Heart left ventricle (tissue), 16 donors: ENCODE results near the gene JPT1. TPM values are rescaled to one million over a fixed set of nuclear protein-coding genes. Genes with fewer than 3 reads are reported as not detected.

ENCODE experiments used
- ATAC-seq, 4 donors: fragments of 200-7000 bp; cut with Tn5 transposase; one replicate each; pipeline ENCODE4 v1.9.1; 2020 to 2022; ENCODE audit warnings: moderate library complexity in 4 of 4, mild to moderate bottlenecking in 3 of 4, moderate number of reproducible peaks in 1 of 4
- DNase-seq, 5 donors: peaks; one replicate each; pipeline ENCODE4 v3.0.0-alpha.2; 2020
- H3K27ac ChIP-seq, 12 donors: fragments of 200-600 bp; sonication (generic) in 4 of 12; one replicate each; pipeline versions ENCODE4 v1.5.0 to v1.8.0; 2016 to 2022; ENCODE audit warnings: mild to moderate bottlenecking in 2 of 12
- H3K27me3 ChIP-seq, 9 donors: fragments of 200-600 bp; sonication (generic) in 2 of 9; one replicate each; pipeline versions ENCODE4 v1.5.1 to v1.8.0; 2016 to 2022; ENCODE audit warnings: mild to moderate bottlenecking in 3 of 9
- H3K36me3 ChIP-seq, 9 donors: fragments of 200-600 bp; sonication (generic) in 2 of 9; one replicate each; pipeline versions ENCODE4 v1.5.0 to v1.8.0; 2018 to 2022; ENCODE audit warnings: mild to moderate bottlenecking in 2 of 9
- H3K4me1 ChIP-seq, 12 donors: fragments of 200-600 bp; sonication (generic) in 4 of 12; one replicate each; pipeline versions ENCODE4 v1.5.0 to v1.8.0; 2016 to 2022; ENCODE audit warnings: mild to moderate bottlenecking in 3 of 12
- H3K4me3 ChIP-seq, 12 donors: fragments of 200-600 bp; sonication (generic) in 4 of 12; one replicate each; pipeline versions ENCODE4 v1.5.0 to v1.8.0; 2017 to 2022; ENCODE audit warnings: mild to moderate bottlenecking in 9 of 12, moderate library complexity in 4 of 12
- H3K9me3 ChIP-seq, 12 donors: fragments of 200-600 bp; sonication (generic) in 4 of 12; one replicate each; pipeline versions ENCODE4 v1.5.0 to v1.8.0; 2016 to 2022; ENCODE audit warnings: mild to moderate bottlenecking in 1 of 12
- POLR2A ChIP-seq, 2 donors: fragments of 450-650 bp; IDR thresholded peaks; one replicate each; pipeline ENCODE4 v1.6.1; 2017; ENCODE audit warnings: antibody characterized with exemption in 2 of 2, mild to moderate bottlenecking in 2 of 2, moderate library complexity in 2 of 2
- WGBS, 4 donors: extraction: QIAGEN DNeasy Blood & Tissue Kit in 2 of 4; methylation state at CpG; one replicate each; pipeline versions ENCODE4 v1.1.5 to v1.1.7; 2013 to 2018; 5-methylcytosine and 5-hydroxymethylcytosine counted together
- intact Hi-C, 10 donors: fragments of 100-400 bp; cut with DNase I; formaldehyde crosslinking; loops; one replicate each; pipeline versions ENCODE4 v1.11.1 to v1.14.2; 2022
- polyA plus RNA-seq, 2 donors: library from polyadenylated mRNA; stranded (reverse); fragments of 200-250 nt; gene quantifications; one replicate each; pipeline ENCODE4 v1.2.3, GENCODE V29; 2013
- total RNA-seq, 9 donors: library from RNA; depleted of rRNA in 2 of 9; stranded (reverse); fragments of >200 nt in 2 of 9; fragmentation: NEBNext Ultra II Directional in 3 of 9; extraction: Animal tissue kit (Norgen Biotek cat#: 25700) in 3 of 9; gene quantifications; one replicate each; pipeline versions ENCODE4 v1.1.0 to v1.2.4, GENCODE V29; 2016 to 2023
- TF ChIP-seq, protein P1 (sequence below), 12 donors: fragments of 200-600 bp; sonication (generic) in 4 of 12; IDR thresholded peaks; one replicate each; pipeline versions ENCODE4 v1.5.0 to v1.8.0; 2018 to 2022; ENCODE audit warnings: antibody characterized with exemption in 12 of 12, mild to moderate bottlenecking in 5 of 12
- donor health status: ischemic (EF 13 %, LVEDD 7.1; RV severe dilation, severe dysfunction).
- donor health status: healthy with polysubstance abuse.
- donor health status: DM: no; HTN: yes; CAD: no.
- donor health status: DM: no; HTN: no; CAD: no.
- donor health status: ischemic (EF 25% LVEDD 6.9; RV normal size, moderate dysfunction).
- donor health status: ischemic (EF 25% LVEDD 5.7; RV mildly dilated, moderate dysfunction).
- donor health status: healthy.
- donor health status: DM: yes; HTN: yes; CAD: no.
- donor health status: ischemic (EF 35%, LVEDD 5.7; RV mildly dilated, moderate dysfunction).
- donor health status: nonischemic (EF 11% LVEDD 7.7; RV severe dilation, severe dysfunction).
- donor health status: DM: yes; HTN: yes; CAD: no.
- donor health status: PGD.
- donor health status: ischemic (EF 29% LVEDD 5.4; RV normal size, mild dysfunction).
- donor health status: nonischemic (EF 23%, LVEDD 6.1; RV moderate dilation, normal function).

JPT1 gene
- total and polyA plus RNA-seq, 11 donors, result 10.4 to 68.0 (median 17.6) TPM

DNA sequence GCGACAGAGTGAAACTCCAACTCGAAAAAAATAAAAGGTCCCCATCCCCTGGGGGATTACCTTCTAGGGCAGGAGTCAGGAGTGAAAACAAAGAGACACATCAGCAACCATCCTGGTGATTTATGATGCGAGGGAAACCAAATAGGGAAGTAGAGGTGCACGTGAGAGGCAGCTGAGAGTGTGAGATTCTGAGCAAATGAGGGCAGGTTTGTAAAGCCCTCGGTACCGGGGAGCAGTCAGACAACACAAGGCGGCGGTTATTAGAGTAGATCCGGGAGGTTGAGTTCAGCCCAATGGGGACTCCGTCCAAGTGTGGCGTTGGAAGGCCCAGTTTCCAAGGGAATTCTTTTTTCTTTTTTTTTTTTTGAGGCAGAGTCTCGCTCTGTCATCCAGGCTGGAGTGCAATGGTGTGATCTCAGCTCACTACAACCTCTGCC lies 51.9 kb downstream of the JPT1 start:
- Histone ChIP-seq H3K4me1 (peaks cover 0 to 10% (median 2%) of the 10 kb centered on the region in 12 donors), H3K27ac (no peak overlapping the region), H3K9me3 (no peaks in the 10 kb centered on the region), H3K27me3 (no peaks in the 10 kb centered on the region), H3K4me3 (no peak overlapping the region), H3K36me3 (peaks cover 0 to 37% (median 14%) of the 10 kb centered on the region in 9 donors)
- intact Hi-C loops, result loop anchor here in 1 of 10 donors (5.0 kb wide), 1 partner anchor 40 kb away; no protein-coding TSS in a partner anchor
- no peak for TF ChIP-seq POLR2A (IDR thresholded peaks at IDR 0.05)
- TF ChIP-seq, protein P1, sequence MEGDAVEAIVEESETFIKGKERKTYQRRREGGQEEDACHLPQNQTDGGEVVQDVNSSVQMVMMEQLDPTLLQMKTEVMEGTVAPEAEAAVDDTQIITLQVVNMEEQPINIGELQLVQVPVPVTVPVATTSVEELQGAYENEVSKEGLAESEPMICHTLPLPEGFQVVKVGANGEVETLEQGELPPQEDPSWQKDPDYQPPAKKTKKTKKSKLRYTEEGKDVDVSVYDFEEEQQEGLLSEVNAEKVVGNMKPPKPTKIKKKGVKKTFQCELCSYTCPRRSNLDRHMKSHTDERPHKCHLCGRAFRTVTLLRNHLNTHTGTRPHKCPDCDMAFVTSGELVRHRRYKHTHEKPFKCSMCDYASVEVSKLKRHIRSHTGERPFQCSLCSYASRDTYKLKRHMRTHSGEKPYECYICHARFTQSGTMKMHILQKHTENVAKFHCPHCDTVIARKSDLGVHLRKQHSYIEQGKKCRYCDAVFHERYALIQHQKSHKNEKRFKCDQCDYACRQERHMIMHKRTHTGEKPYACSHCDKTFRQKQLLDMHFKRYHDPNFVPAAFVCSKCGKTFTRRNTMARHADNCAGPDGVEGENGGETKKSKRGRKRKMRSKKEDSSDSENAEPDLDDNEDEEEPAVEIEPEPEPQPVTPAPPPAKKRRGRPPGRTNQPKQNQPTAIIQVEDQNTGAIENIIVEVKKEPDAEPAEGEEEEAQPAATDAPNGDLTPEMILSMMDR (IDR thresholded peaks at IDR 0.05), result no peak
- DNase-seq (no peak), ATAC-seq (no peak)
- 71 to 80% (median 75%) methylated on average over 12 of the region's 12 CpGs for WGBS, 4 donors

DNA sequence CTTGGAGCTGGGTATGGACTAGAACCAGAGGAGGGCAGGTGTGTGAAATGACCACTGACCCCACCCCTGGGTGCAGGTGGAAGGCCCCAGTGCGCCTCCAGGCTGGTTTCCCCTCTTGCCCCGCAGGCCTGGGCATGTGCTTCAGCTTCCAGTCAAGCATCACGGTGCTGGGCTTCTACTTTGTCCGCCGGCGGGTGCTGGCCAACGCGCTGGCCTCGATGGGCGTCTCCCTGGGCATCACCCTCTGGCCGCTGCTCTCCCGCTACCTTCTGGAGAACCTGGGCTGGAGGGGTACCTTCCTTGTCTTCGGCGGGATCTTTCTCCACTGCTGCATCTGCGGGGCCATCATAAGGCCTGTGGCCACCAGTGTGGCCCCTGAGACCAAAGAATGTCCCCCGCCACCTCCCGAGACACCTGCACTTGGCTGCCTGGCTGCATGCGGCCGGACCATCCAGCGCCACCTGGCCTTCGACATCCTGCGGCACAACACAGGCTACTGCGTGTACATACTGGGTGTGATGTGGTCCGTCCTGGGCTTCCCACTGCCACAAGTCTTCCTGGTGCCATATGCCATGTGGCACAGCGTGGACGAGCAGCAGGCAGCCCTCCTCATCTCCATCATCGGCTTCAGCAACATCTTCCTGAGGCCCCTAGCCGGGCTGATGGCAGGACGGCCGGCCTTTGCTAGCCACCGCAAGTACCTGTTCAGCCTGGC lies 54.3 kb downstream of the JPT1 start:
- intact Hi-C loops, result loop anchor here in 1 of 10 donors (5.0 kb wide), 1 partner anchor 38 kb away; no protein-coding TSS in a partner anchor
- peaks cover 0 to 36% (median 14%) of the 10 kb centered on the region in 9 donors for H3K36me3 ChIP-seq
- WGBS, 4 donors, result 97 to 99% (median 97%) methylated on average over 22 to 31 of the region's 31 CpGs

DNA sequence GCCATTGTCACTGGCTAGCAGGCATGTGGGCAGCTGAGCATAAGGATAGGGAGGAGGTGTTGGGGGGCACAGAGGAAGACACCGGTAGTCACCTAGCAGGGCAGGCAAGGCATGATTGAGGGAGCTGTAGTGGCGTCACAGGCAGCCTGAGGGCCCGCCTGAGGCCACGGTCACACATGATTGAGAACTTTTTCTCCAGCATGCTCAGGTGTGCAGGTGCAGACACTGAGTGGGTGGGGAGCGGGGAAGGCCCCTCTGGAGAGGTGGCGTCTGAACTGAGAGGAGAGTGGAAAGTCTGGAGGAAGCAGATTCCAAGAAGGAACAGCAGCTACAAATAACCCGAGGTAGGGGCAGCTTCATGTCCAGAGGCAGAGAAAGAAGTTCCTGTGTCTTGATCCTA lies 55.5 kb downstream of the JPT1 start:
- WGBS, 4 donors, result 88 to 96% (median 94%) methylated on average over 7 of the region's 7 CpGs
- ATAC-seq, result no peak
- no peak for DNase-seq
- H3K27ac ChIP-seq, result no peak overlapping the region
- TF ChIP-seq POLR2A (IDR thresholded peaks at IDR 0.05), result no peak
- TF ChIP-seq, protein P1 (IDR thresholded peaks at IDR 0.05), result no peak
- H3K36me3 ChIP-seq, result peaks cover 0 to 31% (median 14%) of the 10 kb centered on the region in 9 donors
- peaks cover 0 to 15% (median 7%) of the 10 kb centered on the region in 12 donors for H3K4me1 ChIP-seq
- H3K9me3 ChIP-seq, result no peaks in the 10 kb centered on the region
- intact Hi-C loops, result no loop called here
- no peaks in the 10 kb centered on the region for H3K27me3 ChIP-seq
- no peak overlapping the region for H3K4me3 ChIP-seq

More for the DNA sequence above, 54.3 kb downstream of the JPT1 start:
- no peaks in the 10 kb centered on the region for H3K27me3 ChIP-seq
- ATAC-seq (no peak), DNase-seq (no peak)
- no peak overlapping the region for H3K4me3 ChIP-seq
- peaks cover 0 to 15% (median 7%) of the 10 kb centered on the region in 12 donors for H3K4me1 ChIP-seq
- H3K9me3 ChIP-seq, result no peaks in the 10 kb centered on the region
- no peak overlapping the region for H3K27ac ChIP-seq
- no peak for TF ChIP-seq POLR2A (IDR thresholded peaks at IDR 0.05)
- TF ChIP-seq, protein P1 (IDR thresholded peaks at IDR 0.05), result no peak

DNA sequence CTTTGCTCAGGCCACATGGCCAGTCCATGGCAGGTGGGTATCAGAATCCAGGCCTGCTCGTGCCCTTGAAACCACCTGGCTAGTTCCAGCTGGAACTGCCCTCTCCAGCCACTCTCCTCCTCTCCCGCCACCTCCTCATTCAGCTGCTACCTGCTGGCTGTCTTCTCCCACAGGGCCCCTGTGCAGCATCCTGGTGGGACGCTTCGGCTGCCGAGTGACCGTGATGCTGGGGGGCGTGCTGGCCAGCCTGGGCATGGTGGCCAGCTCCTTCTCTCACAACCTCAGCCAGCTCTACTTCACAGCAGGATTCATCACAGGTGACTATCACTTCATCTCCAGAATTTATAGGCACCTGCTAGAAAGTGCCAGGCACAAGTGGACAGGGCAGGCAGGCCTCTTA lies 56.4 kb downstream of the JPT1 start:
- no peak for DNase-seq
- no peak overlapping the region for H3K27ac ChIP-seq
- H3K9me3 ChIP-seq, result no peaks in the 10 kb centered on the region
- no peak overlapping the region for H3K4me3 ChIP-seq
- no peaks in the 10 kb centered on the region for H3K27me3 ChIP-seq
- TF ChIP-seq POLR2A (IDR thresholded peaks at IDR 0.05), result no peak
- TF ChIP-seq, protein P1 (IDR thresholded peaks at IDR 0.05), result no peak
- H3K4me1 ChIP-seq, result peaks cover 0 to 15% (median 7%) of the 10 kb centered on the region in 12 donors
- ATAC-seq, result no peak
- intact Hi-C loops, result no loop called here
- peaks cover 0 to 31% (median 14%) of the 10 kb centered on the region in 9 donors for H3K36me3 ChIP-seq
- 95 to 97% (median 97%) methylated on average over 6 to 7 of the region's 7 CpGs for WGBS, 4 donors
